ENCODE data around the gene SENP7.
A peak's percentile ranks its signal among the peaks of the same experiment; 100 is the strongest.
"Not testable (repeated sequence)": the region's sequence is repeated elsewhere in the genome, so short reads cannot be mapped to it uniquely, and the experiment has no call there.

SENP7 gene

GRCh38 chr3:101438641-101439040 is 74.4 kb downstream of the SENP7 start:
- DNase-seq, result not testable (repeated sequence)

GRCh38 chr3:101433652-101434051 is 79.4 kb downstream of the SENP7 start:
- DNase-seq, result no peak

GRCh38 chr3:101423984-101424888 is 88.8 kb downstream of the SENP7 start:
- no peak for DNase-seq

- no peak for DNase-seq
Observed at GRCh38 chr3:101418851-101419250, 94.2 kb downstream of the SENP7 start.

GRCh38 chr3:101414121-101414520 is 98.9 kb downstream of the SENP7 start:
- peak; percentile 16 to 57 for DNase-seq

- no peak for DNase-seq
Observed at GRCh38 chr3:101413656-101414055, 99.4 kb downstream of the SENP7 start.

GRCh38 chr3:101391413-101391950 is 121.5 kb downstream of the SENP7 start:
- no peak for DNase-seq

- no peak for DNase-seq
Observed at GRCh38 chr3:101388706-101389105, 124.3 kb downstream of the SENP7 start.

GRCh38 chr3:101387351-101387750 is 125.7 kb downstream of the SENP7 start:
- no peak for DNase-seq

- DNase-seq, result no peak
Observed at GRCh38 chr3:101384426-101384825, 128.6 kb downstream of the SENP7 start.

- no peak for DNase-seq
Observed at GRCh38 chr3:101383656-101384055, 129.4 kb downstream of the SENP7 start.

GRCh38 chr3:101383156-101383575 is 129.8 kb downstream of the SENP7 start:
- no peak for DNase-seq

GRCh38 chr3:101381809-101382208 is 131.2 kb downstream of the SENP7 start:
- peak; percentile 57 to 64 for DNase-seq

GRCh38 chr3:101379658-101380376 is 133.2 kb downstream of the SENP7 start:
- DNase-seq, result no peak

- DNase-seq, result no peak
Observed at GRCh38 chr3:101377796-101378195, 135.2 kb downstream of the SENP7 start.

- DNase-seq, result no peak
Observed at GRCh38 chr3:101377209-101377608, 135.8 kb downstream of the SENP7 start.

GRCh38 chr3:101375586-101375985 is 137.4 kb downstream of the SENP7 start:
- no peak for DNase-seq

GRCh38 chr3:101362406-101362805 is 150.6 kb downstream of the SENP7 start:
- DNase-seq, result no peak

GRCh38 chr3:101351829-101352228 is 161.2 kb downstream of the SENP7 start:
- no peak for DNase-seq

- no peak for DNase-seq
Observed at GRCh38 chr3:101340591-101340990, 172.4 kb downstream of the SENP7 start.

GRCh38 chr3:101333883-101334282 is 179.1 kb downstream of the SENP7 start:
- DNase-seq, result no peak

- DNase-seq, result no peak
Observed at GRCh38 chr3:101329016-101329673, 183.9 kb downstream of the SENP7 start.
